HG02642 (cell line): ENCODE data around the gene INAVA.

ENCODE experiments used
- ATAC-seq: cut with Tn5 transposase; IDR thresholded peaks from one replicate; pipeline ENCODE4 v1.9.1; 2021; ENCODE audit warnings: mild to moderate bottlenecking; ENCODE audit not compliant: unreplicated experiment, poor library complexity

The INAVA gene, protein sequence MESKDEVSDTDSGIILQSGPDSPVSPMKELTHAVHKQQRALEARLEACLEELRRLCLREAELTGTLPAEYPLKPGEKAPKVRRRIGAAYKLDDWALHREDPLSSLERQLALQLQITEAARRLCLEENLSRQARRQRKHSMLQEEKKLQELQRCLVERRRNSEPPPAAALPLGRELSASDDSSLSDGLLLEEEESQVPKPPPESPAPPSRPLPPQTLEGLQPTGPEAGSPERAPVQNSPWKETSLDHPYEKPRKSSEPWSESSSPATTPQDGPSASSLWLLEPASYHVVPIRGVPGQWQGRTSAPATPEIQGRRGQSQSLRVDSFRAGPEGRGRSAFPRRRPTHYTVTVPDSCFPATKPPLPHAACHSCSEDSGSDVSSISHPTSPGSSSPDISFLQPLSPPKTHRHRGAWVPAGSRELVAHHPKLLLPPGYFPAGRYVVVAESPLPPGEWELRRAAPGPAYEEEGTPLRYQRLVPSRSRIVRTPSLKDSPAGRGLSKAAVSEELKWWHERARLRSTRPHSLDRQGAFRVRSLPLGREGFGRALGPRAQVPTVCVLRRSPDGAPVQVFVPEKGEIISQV

DNA sequence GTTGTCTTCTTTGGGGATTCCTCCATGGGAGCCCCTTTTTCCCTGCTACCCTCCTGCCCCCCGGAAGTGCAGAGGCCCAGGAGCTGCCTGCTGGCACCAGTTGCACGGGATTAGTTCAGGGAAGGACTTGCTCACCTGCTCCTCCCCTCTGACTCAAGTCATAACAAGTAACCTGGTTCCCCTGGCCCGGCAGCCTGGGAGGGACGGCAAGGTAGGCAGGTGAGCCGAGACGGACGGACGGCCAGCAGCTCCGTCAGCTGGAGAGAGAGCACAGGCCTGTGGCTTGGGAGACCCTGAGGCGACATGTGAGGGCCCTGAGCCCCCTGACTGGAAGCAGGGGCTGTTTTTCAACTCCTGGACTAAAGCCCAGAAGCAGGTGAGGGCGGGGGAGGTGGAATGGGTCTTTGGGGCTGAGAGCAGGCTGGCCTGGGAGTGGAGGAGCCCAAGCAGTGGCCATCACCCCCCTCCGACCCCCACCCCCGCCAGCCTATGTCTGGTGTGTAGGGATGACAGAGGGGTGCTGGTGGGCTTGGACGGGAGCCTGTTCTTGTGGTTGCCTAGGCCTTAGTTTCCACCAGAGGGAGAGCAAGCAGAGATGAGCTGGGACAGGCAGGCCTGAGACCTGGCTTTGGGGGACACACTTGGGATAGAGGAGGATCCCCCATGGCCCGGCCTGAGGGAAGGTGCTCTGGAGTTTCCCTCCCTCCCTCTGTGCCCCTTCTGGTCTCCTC is at the start of gene INAVA:
INAVA (plus strand) TSS at position 189 of the 731 bp plus-strand sequence. CDS start 3,501 bp downstream, outside the sequence.
- ATAC-seq = no peak

DNA sequence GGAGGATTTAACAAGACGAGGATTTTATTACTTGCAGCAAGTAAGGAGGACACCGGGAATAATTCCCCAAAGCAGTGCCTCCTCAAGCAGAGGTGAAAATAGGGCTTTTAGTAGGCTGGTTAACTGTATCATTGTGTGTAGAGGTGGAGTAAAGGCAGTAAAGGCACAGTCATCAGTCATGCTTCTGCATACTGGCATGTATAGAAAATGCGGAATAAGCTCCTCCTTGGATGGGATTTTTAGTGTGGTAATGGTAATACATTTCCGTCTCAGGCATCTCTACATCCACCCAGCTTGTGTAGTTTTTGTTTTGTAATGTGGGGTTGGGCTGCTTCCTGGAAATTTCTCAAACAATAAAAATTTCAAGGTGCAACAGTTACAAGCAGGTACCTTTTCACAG is 49.3 kb upstream of the INAVA start:
- no peak for ATAC-seq

DNA sequence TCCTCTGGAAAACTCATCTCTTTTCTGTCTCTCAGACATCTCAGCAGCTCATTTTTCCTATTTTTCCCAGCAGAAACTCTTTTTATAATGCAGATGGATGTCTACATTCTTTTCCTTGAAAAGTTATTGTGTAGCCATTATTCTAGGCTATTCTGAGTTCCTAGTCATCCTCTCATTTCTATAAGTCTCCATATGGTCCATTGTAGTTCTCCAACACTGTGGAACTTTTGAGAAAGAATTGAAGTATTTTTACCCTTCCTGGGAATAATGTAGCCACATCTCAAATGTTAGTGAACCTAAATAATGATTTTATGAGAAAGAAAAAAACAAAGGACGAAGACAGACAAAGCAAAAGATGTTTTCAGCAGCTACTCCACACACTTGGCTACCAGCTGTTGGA is 48.3 kb upstream of the INAVA start:
- no peak for ATAC-seq

DNA sequence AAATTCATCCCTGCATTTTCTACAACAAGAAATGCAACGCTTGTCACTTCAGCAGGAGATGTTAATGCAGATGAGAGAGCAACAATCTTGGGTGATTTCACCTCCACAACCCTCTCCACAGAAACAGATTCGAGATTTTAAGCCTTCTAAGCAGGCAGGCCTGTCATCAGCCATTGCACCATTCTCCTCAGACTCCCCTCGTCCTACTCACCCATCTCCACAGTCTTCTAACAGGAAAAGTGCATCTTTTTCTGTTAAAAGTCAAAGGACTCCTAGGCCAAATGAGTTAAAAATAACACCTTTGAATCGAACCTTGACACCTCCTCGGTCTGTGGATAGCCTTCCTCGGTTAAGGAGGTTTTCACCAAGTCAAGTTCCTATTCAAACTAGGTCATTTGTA is 45.3 kb upstream of the INAVA start:
- no peak for ATAC-seq

DNA sequence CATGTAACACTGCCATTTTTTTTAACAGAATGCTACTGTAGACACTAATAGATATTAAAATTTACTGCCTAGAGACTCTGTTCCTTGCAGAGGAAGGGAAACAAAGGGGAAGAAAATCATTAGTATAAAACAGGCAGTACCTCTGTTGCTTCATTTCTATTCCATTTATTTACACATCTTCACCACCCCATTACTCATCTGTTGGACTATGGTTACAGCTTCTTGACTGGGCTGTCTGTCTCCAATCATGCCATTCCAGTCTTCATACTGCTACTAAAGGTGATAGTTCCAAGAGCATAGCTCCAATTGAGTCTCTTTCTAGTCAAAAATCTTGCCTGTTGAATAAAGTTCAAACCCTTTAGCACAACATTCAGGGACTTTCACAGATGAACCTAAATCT is 44.1 kb upstream of the INAVA start:
- no peak for ATAC-seq

DNA sequence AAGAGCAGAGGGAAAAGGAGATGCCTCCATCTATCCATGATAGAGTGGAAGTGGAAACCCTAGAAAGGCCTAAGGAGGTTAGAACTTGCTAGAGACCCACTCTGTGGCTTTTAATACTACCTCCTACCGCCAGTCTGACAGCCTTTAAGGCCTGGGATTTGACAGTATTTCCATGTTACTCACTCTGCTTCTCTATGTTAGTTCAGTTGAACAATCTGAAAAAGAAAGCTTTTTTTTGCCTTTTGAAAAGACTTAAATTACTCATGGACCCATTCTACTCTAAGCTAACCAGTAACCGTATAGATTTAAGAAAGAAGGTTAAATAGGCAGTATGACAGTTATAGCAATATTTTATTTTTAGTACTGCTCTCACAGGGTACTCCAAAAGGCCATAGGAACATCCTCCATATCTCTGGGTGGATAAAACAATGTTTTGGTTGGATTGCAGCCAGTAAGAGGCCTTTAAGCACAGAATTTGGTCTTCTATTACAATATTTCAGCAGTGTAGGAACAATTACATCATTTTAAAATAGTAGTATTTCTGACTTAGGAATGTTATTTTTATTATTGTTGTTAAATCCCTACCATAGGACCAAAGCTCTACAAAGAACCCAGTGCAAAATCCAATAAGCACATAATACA is 37.9 kb upstream of the INAVA start:
- ATAC-seq = no peak

DNA sequence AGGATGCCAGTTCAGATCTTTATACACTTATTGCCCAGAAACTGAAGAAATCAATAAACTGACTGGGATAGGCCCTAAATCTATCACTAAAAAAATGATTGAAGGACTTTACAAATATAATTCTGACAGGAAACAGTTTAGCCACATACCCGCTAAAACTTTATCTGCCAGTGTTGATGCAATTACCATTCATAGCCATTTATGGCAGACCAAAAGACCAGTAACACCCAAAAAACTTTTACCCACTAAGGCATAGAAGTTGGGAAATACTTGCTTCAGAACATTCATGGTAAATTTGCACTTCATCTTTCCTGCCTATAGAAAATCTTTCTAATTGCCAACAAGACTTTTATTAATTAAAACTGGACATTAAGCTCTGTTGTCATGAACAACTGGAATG is 36.9 kb upstream of the INAVA start:
- no peak for ATAC-seq

DNA sequence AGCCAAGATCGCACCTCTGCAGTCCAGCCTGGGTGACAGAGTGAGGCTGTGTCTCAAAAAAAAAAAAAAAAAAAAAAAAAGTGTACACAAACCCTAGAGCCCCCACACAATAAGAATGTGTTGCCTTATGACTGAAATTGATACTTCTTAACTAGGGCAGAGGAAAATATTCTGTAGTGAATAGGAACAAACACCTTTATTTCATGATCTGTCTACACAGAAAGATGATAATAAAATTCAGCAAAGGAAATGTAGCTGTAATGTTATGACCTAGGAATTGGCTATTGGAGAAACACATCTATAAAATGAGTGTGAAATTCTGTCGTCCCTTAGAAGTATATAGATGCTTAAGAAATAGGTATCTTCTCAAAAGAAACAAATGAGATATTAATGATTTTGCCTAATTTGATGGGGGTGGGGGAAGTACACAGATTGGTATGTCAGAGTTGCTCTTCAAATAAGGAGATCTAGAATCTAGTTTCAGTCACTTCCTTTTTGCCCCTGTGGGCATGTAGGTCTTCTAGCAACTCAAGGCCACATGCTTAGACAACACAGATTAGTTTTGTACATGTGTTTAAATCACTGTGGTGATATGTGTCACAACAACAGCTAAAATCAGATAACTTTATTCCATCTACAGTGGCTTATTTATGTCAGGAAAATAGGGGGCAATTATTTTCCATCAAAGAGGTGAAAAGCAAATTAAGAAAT is 32.6 kb upstream of the INAVA start:
- no peak for ATAC-seq

DNA sequence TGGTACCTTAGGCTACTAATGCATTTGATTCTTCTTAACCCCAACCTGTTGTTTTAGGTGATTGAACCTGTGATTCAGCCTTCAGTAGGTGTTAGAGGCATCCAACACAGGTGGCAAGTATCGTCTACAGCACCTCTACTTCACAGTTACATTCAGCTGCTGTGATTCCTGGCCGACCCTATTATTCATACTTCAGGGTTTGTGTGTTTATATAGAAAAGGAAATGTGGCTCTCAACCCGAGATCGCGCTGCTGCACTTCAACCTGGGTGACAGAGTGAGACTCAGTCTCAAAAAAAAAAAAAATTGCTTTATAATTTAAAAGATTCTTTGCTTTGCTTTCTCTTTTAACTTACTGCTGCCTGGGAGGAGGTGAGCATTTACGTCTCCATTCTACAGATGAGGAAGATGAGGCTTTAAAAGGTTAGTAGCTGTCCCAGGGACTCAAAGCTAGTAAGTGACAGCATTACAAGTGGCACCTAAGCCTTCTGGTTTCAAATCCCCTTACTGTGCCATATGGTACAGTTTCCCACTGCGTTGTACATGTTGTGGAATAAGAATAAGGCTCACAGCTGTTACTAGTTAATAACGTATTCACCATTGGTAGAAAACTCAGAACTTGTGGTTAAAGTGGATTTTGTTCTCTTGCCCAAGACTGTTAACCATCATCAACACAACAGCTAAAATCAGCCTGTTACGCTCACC is 31.8 kb upstream of the INAVA start:
- ATAC-seq = no peak

DNA sequence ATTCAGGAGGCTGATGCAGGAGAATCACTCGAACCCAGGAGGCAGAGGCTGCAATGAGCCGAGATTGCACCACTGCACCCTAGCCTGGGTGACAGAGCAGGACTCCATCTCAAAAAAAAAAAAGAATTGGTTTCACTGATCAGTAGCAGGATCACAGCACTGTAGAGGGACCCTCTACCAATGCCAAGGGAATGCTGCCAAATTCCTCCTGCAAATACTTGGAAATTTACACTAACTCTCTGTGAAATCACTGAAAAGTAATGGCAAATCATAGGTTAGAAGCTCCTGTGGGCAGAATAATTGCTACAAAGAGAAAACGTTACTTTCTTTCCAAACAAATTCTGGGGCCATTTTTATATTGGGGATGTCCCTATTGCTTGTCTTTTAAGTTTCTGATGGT is 28.6 kb upstream of the INAVA start:
- no peak for ATAC-seq

DNA sequence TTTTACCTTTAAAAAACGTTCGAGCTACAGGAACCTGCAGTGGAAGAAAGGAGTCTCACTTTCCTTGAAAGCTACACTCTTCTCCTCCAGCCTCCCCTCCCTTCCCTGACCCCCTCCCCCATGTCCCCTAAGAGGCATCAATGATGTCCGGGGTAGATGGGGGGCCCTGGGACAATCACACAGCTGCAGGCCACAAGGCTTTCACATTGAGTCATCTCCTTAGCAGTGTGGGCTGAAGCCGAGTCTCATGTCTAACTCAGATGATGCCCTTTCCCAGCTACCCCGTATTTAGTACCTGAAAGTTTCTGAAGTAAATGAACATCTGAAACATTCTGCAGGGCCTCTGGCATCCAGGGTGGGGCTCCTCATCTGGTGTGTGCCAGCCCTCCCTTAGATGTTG is 28.2 kb upstream of the INAVA start:
- peak; percentile 88 for ATAC-seq

DNA sequence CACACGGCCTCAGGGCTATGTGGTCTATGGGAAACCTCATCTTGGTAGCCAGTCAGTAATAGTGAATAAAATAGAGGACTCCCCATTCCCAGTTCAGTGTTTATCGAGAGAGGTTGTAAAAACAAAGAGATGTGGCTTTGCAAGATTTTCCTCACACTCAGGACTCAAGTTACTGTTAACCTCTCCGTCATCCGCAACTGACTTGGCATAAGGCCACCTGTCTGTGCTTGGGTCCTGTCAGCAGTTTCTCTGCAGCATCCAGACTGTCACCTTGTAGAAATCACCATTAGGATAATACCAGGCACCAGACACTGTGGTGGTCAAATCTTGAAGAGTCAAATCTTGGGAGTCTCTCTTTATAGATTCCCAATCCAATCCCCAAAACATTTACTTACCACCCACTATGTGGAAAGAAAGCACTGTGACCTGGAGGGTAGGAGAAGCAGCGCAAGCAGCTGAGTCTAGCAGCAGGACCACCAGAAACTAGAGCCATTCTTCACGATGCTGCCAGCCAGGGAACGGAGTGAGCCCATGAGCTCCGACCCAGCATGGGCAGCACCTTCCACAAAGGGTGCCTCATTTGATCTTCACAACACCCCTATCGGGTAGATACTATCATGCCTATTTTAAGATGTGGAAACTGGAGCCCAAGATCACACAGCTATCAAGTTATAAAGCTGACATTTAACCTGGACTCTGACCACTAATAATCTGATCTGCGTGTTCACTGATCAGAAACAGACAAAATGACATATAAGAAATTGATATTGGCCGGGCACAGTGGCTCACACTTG is 27.5 kb upstream of the INAVA start:
- ATAC-seq = peak; percentile 7

DNA sequence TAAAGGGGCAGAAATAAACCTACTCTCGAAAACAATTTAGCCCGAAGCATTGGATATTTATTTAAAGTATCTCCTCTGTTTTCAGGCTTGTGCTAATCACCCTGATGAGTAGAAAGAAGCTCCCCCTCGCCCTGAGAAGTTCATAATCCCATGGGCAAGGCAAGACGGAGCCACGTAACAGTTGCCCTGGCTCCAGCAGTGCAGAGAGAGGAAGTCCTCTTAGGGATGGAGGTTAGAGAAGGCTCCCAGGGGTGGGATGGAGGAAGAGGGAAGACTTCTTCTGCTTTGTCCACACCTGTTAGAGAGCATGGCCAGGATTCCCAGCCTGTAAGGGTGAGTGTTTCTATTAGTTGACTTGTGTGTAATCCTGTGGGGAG is 25.3 kb upstream of the INAVA start:
- no peak for ATAC-seq

DNA sequence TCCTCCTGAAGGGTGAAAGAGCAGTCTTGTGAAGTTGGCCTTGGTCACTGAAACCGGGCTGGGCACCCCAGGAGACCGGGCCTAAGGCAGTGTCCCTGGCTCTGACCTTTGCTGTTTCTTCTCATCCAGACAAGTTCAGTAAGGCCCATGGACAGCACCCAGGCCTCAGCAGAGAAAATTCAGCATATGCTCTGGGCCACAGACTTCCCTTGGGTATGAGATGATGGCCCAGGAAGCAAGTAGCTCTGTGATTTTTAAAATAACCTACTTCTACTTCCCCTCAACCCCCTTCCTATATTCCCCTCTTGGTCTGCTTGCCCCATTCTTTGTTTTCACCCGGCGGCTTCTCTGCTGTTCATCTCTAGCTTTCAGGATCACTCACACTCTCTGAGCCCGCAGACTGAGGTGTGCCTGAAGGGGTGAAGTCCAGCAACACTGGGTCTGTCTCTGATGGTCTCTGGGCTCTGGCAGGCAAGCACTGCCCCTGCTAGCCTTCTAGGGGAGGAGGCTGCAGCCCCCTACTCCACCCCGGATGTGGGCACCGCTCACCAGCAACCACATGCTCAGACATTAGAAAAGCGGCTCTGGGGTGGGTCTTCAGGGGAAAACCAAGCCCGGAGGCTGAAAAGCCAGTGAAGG is 24.8 kb upstream of the INAVA start:
- ATAC-seq = peak; percentile 66

DNA sequence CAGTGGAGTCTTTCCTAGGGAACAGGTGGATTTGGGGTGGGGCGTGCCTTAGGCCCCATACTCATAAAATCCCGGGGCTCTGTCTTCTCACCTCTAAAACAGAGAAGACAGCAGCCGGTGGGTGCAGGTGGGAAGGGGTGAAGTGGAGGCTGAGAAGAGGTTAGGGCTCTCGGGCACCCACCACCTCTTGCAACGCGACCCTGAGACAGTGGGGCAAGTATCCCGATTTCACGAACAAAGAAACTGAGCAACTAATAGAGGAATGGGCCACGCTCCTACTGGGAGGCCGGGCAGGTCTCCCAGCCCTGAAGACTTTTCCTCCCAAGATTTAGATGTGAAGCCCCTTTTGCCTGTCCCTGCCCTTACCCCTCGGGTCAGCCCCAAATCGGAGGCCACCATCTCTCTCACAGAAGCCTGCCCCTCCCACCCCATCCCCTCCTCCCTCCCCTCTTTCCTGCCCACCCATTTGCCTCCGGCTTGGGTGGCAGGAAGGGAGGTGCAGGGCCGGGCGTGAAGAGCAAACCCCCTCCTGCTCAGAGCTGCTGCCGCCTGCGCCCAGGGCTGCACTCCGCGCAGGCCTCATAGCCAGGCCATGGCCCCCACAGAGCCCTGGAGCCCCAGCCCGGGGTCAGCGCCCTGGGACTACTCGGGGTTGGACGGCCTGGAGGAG is 22.1 kb upstream of the INAVA start, which contains the start of gene GPR25:
GPR25 (plus strand) TSS at position 536 of the 670 bp plus-strand sequence; CDS start at position 593, 57 bp downstream.
- no peak for ATAC-seq

DNA sequence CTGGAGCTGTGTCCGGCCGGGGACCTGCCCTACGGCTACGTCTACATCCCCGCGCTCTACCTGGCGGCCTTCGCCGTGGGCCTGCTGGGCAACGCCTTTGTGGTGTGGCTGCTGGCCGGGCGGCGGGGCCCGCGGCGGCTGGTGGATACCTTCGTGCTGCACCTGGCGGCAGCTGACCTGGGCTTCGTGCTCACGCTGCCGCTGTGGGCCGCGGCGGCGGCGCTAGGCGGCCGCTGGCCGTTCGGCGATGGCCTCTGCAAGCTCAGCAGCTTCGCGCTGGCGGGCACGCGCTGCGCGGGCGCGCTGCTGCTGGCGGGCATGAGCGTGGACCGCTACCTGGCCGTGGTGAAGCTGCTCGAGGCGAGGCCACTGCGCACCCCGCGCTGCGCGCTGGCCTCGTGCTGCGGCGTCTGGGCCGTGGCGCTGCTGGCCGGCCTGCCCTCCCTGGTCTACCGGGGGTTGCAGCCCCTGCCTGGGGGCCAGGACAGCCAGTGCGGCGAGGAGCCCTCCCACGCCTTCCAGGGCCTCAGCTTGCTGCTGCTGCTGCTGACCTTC is 21.5 kb upstream of the INAVA start:
- no peak for ATAC-seq

DNA sequence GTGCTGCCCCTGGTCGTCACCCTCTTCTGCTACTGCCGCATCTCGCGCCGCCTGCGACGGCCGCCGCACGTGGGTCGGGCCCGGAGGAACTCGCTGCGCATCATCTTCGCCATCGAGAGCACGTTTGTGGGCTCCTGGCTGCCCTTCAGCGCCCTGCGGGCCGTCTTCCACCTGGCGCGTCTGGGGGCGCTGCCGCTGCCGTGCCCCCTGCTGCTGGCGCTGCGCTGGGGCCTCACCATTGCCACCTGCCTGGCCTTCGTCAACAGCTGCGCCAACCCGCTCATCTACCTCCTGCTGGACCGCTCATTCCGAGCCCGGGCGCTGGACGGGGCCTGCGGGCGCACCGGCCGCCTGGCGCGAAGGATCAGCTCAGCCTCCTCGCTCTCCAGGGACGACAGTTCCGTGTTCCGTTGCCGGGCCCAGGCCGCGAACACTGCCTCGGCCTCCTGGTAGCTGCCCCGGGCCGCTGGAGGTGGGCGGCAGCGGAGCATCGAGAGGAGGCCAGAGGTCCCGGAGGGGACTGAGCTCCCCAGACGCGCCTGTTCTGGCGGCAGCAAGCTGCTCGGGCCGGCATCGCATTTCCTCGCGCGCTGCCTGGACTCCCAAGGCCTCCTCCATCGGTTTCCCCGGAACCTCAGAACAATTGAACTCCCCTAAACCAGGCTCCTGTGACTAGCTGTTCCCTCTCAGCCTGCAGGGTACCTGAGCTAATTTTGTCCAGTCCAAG is 20.9 kb upstream of the INAVA start:
- no peak for ATAC-seq
